RWPE2 (cell line): ENCODE measurements around the gene SAMD5.

Experiments used
- ATAC-seq: fragments of 200-7000 bp; cut with Tn5 transposase; 3 replicates; pipeline ENCODE4 v1.9.1; 2021; ENCODE audit warnings: low read depth
- DNase-seq: peaks from one replicate; pipeline ENCODE4 v3.0.0-alpha.2; 2020; ENCODE audit warnings: low spot score
- H3K27ac ChIP-seq: fragments of 450-650 bp; 2 replicates; pipeline ENCODE4 v1.5.1; 2017; ENCODE audit warnings: mild to moderate bottlenecking; ENCODE audit not compliant: poor library complexity, severe bottlenecking
- H3K27me3 ChIP-seq: fragments of 250-450 bp; sonication (Bioruptor Pico); 2 replicates; pipeline ENCODE4 v1.5.1; 2021; ENCODE audit warnings: mild to moderate bottlenecking, moderate library complexity; ENCODE audit not compliant: insufficient read depth, poor library complexity, severe bottlenecking
- H3K36me3 ChIP-seq: fragments of 250-450 bp; sonication (Bioruptor Pico); 2 replicates; pipeline ENCODE4 v1.5.1; 2020; ENCODE audit warnings: low read depth, mild to moderate bottlenecking, moderate library complexity
- H3K4me1 ChIP-seq: fragments of 250-450 bp; sonication (Bioruptor Pico); 2 replicates; pipeline ENCODE4 v1.5.1; 2021; ENCODE audit warnings: mild to moderate bottlenecking, moderate library complexity; ENCODE audit not compliant: insufficient read depth, poor library complexity, severe bottlenecking
- H3K4me3 ChIP-seq: fragments of 250-450 bp; sonication (Bioruptor Pico); 2 replicates; pipeline ENCODE4 v1.5.1; 2021; ENCODE audit warnings: mild to moderate bottlenecking, moderate library complexity; ENCODE audit not compliant: severe bottlenecking
- H3K9me3 ChIP-seq: fragments of 250-450 bp; sonication (Bioruptor Pico); 2 replicates; pipeline ENCODE4 v1.5.1; 2021; ENCODE audit warnings: mild to moderate bottlenecking, moderate library complexity; ENCODE audit not compliant: severe bottlenecking
- TF ChIP-seq, protein P1 (sequence below): fragments of 450-650 bp; IDR thresholded peaks from one replicate; pipeline ENCODE4 v1.5.1; 2017; ENCODE audit warnings: mild to moderate bottlenecking, moderate library complexity; ENCODE audit not compliant: poor library complexity, severe bottlenecking

SAMD5 gene

DNA sequence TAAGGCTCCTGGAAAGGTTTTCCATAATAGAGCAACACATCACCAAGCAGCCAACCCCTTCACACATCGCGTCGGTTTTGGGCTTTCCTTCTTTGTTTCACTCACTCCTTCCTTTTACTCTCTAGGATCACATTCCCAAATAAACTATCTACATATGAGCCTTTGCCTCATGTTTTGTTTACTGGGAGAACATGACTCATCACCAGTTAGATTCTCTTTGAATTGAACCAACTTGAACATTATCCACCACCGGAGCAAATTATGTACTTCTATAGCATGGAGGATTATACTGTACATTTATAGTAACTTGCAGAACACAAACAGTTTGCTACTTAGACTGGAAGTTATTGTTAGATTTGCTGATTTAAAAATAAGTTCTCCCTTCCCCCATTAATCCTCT, 41.0 kb downstream of the SAMD5 start:
- no peaks in the 10 kb centered on the region for H3K36me3 ChIP-seq
- no peaks in the 10 kb centered on the region for H3K4me1 ChIP-seq
- ATAC-seq (no peak), DNase-seq (no peak)
- H3K4me3 ChIP-seq: no peak overlapping the region
- no peaks in the 10 kb centered on the region for H3K9me3 ChIP-seq
- H3K27me3 ChIP-seq: no peaks in the 10 kb centered on the region
- TF ChIP-seq, protein P1, sequence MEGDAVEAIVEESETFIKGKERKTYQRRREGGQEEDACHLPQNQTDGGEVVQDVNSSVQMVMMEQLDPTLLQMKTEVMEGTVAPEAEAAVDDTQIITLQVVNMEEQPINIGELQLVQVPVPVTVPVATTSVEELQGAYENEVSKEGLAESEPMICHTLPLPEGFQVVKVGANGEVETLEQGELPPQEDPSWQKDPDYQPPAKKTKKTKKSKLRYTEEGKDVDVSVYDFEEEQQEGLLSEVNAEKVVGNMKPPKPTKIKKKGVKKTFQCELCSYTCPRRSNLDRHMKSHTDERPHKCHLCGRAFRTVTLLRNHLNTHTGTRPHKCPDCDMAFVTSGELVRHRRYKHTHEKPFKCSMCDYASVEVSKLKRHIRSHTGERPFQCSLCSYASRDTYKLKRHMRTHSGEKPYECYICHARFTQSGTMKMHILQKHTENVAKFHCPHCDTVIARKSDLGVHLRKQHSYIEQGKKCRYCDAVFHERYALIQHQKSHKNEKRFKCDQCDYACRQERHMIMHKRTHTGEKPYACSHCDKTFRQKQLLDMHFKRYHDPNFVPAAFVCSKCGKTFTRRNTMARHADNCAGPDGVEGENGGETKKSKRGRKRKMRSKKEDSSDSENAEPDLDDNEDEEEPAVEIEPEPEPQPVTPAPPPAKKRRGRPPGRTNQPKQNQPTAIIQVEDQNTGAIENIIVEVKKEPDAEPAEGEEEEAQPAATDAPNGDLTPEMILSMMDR: no peak
- H3K27ac ChIP-seq: no peak overlapping the region

DNA sequence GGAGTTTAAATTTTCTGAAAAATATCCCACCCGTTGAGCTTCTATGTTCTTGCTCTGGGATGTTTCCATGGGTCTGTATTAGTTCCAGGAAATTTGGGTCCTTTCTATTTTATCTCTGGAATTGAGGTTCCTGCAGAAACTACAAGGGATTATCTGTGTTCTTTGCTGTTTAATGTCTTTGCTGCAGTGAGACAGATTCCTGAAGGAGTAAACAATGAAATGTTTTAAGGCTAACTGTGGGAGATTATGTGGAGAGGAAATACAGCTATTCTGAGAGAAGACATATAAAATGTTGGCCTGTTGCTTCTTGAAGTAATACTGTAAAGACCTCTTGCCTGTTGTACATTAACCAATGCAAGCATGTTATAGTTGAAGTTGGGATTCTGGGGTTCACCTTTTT, 43.5 kb downstream of the SAMD5 start:
- Histone ChIP-seq H3K4me1 (no peaks in the 10 kb centered on the region), H3K4me3 (no peak overlapping the region), H3K9me3 (no peaks in the 10 kb centered on the region), H3K36me3 (no peaks in the 10 kb centered on the region), H3K27ac (no peak overlapping the region), H3K27me3 (no peaks in the 10 kb centered on the region)
- DNase-seq: no peak
- TF ChIP-seq, protein P1: no peak
- ATAC-seq: no peak

DNA sequence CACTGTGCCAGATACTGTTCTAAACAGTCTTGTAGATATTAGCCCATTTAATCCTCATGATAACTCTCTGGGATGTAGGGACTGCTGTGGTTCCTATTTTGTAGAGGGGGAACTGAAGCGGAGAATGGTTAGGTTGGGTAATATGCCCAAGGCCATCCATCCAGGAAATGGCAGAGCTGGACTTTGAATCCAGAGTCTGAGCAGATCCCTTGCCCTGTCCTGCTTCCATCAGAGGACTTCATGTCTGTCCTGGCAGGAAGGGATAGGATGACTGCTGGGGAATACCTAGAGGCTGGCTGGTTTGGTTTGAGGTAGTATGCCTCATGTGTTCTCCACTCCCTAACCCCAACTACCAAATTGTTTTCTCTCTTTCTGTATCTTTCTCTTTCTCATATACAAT, 44.6 kb downstream of the SAMD5 start:
- ATAC-seq (no peak), DNase-seq (no peak)
- no peaks in the 10 kb centered on the region for H3K9me3 ChIP-seq
- no peak overlapping the region for H3K4me3 ChIP-seq
- TF ChIP-seq, protein P1: no peak
- no peaks in the 10 kb centered on the region for H3K4me1 ChIP-seq
- no peaks in the 10 kb centered on the region for H3K36me3 ChIP-seq
- H3K27me3 ChIP-seq: no peaks in the 10 kb centered on the region
- no peak overlapping the region for H3K27ac ChIP-seq

DNA sequence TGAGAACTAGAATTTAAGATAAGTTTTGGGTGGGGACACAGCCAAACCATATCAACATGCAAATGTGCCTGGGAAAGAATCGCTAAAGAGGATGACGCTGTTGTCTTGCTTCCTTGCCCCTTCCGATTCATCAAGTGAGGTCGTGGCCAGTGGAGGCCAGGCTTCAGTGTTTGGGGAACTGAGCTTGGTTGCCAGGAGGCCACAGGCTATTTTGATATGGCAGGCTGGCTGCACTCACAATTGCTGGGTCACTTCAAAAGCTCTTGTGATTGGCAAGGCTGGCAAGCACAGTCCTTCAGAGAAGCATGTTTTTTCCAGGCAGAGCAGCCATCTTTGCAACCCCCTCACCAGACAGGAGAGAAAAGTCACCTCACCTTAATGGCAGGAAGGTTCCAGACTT, 45.8 kb downstream of the SAMD5 start:
- Histone ChIP-seq H3K9me3 (no peaks in the 10 kb centered on the region), H3K4me1 (no peaks in the 10 kb centered on the region), H3K27me3 (no peaks in the 10 kb centered on the region), H3K27ac (no peak overlapping the region), H3K4me3 (no peak overlapping the region), H3K36me3 (no peaks in the 10 kb centered on the region)
- ATAC-seq (no peak), DNase-seq (no peak)
- TF ChIP-seq, protein P1: no peak

DNA sequence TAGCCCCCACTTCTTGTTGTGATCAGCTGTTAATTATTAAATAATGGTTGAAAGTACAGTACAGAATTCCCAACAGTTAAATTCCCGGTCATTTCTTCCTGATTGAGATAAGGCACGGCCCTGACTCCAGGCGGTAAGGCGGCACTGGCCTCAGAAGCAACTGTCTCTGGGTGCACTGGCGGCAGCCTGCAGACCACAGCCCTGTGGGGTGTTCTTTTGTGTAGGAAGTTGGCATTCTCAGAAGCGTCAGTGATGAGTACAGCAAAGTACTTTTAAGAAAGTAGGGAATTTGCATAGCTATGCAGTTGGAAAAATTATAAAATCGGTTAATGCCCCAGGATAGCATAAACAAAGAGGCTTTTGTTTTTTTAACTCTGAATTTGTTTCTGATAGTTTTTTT, 50.5 kb downstream of the SAMD5 start:
- no peak overlapping the region for H3K27ac ChIP-seq
- TF ChIP-seq, protein P1: no peak
- no peaks in the 10 kb centered on the region for H3K27me3 ChIP-seq
- H3K9me3 ChIP-seq: no peaks in the 10 kb centered on the region
- ATAC-seq (no peak), DNase-seq (no peak)
- no peak overlapping the region for H3K4me3 ChIP-seq
- H3K36me3 ChIP-seq: no peaks in the 10 kb centered on the region
- no peaks in the 10 kb centered on the region for H3K4me1 ChIP-seq
